Measurements from ENCODE around the gene ADGRG4.

Gene ADGRG4

GRCh38 chrX:136304493-136304892 is 3.7 kb downstream of the ADGRG4 start:
- DNase-seq = no peak

- DNase-seq = no peak
Observed at GRCh38 chrX:136306182-136306581, 5.4 kb downstream of the ADGRG4 start.

GRCh38 chrX:136307471-136307870 is 6.7 kb downstream of the ADGRG4 start:
- DNase-seq = no peak

- no peak for DNase-seq
Observed at GRCh38 chrX:136310411-136310810, 9.6 kb downstream of the ADGRG4 start.

- DNase-seq = no peak
Observed at GRCh38 chrX:136318156-136318555, 17.4 kb downstream of the ADGRG4 start.

GRCh38 chrX:136318895-136319597 is 18.3 kb downstream of the ADGRG4 start:
- no peak for DNase-seq

- no peak for DNase-seq
Observed at GRCh38 chrX:136319600-136319999, 18.8 kb downstream of the ADGRG4 start.

- no peak for DNase-seq
Observed at GRCh38 chrX:136321532-136321931, 20.8 kb downstream of the ADGRG4 start.

GRCh38 chrX:136322064-136322463 is 21.3 kb downstream of the ADGRG4 start:
- DNase-seq = no peak

GRCh38 chrX:136325377-136325776 is 24.6 kb downstream of the ADGRG4 start:
- no peak for DNase-seq

- no peak for DNase-seq
Observed at GRCh38 chrX:136328933-136329332, 28.2 kb downstream of the ADGRG4 start.

GRCh38 chrX:136336623-136337022 is 35.9 kb downstream of the ADGRG4 start:
- no peak for DNase-seq

GRCh38 chrX:136339702-136340101 is 38.9 kb downstream of the ADGRG4 start:
- DNase-seq = no peak

GRCh38 chrX:136344320-136344719 is 43.6 kb downstream of the ADGRG4 start:
- DNase-seq = no peak

- DNase-seq = no peak
Observed at GRCh38 chrX:136346506-136346905, 45.7 kb downstream of the ADGRG4 start.

- DNase-seq = no peak
Observed at GRCh38 chrX:136347706-136348105, 46.9 kb downstream of the ADGRG4 start.

GRCh38 chrX:136353526-136354093 is 52.8 kb downstream of the ADGRG4 start:
- no peak for DNase-seq

- no peak for DNase-seq
Observed at GRCh38 chrX:136354201-136354600, 53.4 kb downstream of the ADGRG4 start.

- no peak for DNase-seq
Observed at GRCh38 chrX:136369377-136369776, 68.6 kb downstream of the ADGRG4 start.

GRCh38 chrX:136376713-136377112 is 76.0 kb downstream of the ADGRG4 start:
- no peak for DNase-seq

- no peak for DNase-seq
Observed at GRCh38 chrX:136380010-136380769, 79.4 kb downstream of the ADGRG4 start.

- DNase-seq = no peak
Observed at GRCh38 chrX:136386173-136386572, 85.4 kb downstream of the ADGRG4 start.

GRCh38 chrX:136386826-136387225 is 86.1 kb downstream of the ADGRG4 start:
- DNase-seq = no peak
